ENCODE measurements around the gene PARP12.
"Not testable (repeated sequence)": the region's sequence is repeated elsewhere in the genome, so short reads cannot be mapped to it uniquely, and the experiment has no call there.

The PARP12 gene, protein sequence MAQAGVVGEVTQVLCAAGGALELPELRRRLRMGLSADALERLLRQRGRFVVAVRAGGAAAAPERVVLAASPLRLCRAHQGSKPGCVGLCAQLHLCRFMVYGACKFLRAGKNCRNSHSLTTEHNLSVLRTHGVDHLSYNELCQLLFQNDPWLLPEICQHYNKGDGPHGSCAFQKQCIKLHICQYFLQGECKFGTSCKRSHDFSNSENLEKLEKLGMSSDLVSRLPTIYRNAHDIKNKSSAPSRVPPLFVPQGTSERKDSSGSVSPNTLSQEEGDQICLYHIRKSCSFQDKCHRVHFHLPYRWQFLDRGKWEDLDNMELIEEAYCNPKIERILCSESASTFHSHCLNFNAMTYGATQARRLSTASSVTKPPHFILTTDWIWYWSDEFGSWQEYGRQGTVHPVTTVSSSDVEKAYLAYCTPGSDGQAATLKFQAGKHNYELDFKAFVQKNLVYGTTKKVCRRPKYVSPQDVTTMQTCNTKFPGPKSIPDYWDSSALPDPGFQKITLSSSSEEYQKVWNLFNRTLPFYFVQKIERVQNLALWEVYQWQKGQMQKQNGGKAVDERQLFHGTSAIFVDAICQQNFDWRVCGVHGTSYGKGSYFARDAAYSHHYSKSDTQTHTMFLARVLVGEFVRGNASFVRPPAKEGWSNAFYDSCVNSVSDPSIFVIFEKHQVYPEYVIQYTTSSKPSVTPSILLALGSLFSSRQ

DNA sequence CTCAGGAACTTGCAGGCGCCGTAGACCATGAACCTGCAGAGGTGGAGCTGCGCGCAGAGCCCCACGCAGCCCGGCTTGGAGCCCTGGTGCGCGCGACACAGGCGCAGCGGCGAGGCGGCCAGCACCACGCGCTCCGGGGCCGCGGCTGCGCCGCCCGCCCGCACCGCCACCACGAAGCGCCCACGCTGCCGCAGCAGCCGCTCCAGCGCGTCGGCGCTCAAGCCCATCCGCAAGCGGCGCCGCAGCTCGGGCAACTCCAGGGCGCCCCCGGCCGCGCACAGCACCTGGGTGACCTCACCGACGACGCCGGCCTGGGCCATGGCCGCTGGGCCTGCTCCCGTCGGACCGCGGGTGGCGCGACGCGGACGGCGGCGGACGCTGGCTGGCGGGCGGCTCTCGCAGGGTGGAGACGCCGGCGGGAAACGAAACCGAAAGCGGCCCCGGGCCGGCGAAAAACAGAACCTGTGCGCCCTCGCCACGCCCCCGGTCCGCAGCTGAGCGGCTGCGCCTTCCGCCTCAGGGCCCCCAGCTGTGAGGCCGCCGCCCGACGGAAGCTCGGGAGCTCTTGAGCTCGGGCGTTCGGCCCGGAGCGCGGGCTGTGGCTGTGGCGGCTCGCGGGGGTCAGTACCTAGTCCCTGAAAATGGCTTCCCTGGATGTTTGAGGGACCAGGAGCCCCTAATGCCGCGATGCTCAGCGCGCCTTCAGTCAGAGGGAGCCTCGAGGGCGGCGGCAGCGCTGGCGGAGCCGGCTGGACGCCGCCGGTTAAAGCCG, at the start of gene PARP12:
Gene PARP12 (minus strand): TSS at position 424 of the 772 bp plus-strand sequence. CDS start 104 bp downstream, at position 320.
- DNase-seq: peak; percentile 89 to 92 (median 89)

DNA sequence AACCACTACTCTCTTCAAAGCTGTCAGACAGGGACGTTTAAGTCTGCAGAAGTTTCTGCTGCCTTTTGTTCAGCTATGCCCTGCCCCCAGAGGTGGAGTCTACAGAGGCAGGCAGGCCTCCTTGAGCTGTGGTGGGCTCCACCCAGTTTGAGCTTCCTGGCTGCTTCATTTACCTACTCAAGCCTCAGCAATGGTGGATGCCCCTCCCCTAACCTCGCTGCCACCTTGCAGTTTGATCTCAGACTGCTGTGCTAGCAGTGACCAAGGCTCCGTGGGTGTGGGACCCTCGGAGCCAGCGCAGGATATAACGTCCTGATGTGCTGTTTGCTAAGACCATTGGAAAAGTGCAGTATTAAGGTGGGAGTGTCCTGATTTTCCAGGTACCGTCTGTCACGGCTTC, 46.0 kb upstream of the PARP12 start:
- not testable (repeated sequence) for DNase-seq

DNA sequence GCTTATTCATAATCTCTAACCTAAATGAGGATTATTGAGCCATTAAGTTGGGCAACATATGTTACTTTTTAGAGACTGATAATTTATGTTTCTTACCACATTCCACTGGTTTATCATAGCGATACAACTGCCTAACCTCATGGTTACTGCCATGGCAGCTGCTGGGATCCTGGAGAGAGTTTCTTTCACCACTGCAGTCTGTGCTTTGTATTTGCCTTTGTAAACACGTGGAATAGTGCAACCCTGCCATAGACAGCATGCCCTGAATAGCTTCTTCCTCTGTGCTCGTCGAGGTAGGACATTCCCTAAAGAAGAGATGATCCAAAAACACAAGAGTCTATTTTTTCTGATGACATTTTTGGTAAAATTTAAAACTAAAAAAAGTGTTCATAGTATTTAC, 33.7 kb upstream of the PARP12 start:
- DNase-seq: no peak

DNA sequence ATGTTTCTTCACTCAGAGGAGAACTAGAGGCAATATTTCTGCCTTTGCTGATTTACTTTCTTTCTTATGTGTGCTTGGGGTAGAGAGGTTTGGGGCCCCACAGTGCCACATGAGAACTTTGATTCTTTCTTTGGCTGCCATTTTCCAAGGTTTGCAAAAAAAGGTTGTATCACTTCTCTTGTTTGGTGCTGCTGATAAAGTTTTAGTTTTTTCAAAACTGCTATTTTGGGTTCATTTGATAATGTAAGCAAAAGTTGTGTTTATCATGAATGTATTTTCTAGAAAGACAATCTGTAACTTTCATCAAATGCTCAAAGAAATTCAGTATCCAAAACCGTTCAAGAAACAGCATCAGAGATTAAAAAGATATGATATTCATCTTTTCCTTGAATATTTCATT, 30.6 kb upstream of the PARP12 start:
- DNase-seq: no peak

DNA sequence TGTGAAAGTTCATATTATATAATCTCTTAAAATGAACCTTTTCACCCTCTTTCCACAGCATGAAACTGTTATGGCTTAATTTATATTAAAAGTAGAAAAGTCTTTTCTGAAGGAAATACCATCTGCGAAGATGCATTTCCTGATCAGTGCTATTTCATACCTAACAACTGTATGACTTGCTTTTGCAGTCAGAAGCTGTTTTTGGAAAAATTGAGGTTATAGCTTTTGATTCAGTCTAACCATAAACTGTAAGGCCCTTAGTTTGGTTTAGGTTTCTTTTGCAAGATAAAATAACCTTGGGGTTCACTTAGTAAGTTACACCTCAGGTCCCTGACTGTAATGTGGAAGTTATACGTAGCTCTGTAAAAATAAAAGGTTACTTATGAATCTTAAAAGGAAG, 22.7 kb upstream of the PARP12 start:
- DNase-seq: no peak

DNA sequence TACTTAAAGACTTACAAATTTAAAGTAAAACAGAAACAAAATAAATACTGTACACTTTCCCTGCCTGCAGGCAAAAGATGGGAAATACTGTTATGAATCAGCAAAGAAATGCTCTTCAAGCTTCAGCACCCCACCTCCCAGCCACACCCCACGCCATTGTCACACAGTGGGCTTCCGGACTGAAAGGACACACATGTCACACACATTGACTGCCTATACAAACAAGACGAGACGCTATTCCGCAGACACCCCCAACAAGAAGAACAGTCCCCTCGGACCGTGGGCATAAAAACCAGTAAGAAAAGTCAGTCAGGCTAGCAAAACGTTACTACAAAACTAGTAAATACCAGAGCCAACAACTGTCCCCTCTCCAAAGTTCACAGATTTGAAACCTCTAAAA, 22.2 kb upstream of the PARP12 start:
- no peak for DNase-seq

DNA sequence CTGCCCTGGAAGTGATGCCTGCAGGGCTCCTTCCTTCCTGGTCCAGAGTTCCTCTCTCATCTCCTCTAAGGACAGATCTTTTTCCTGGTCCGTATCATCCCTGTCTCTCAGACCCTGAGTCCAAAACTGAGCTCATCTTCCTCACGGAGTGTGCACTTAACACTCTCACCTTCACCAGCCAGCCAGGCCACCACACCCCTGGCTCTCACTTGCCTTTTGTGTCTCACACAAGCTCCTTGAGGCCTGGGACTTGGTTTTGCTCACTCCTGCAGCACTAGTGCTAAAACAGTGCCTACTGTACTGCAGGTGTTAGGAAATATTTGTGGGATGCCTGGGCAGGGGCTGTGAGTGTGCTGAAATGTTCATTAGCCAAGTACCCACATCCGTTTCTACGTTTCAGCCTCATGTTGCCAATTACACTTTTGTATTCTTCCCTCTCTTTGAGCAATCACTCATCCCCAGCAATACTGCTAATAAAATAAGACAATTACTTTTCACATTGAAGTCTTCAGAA, 21.4 kb upstream of the PARP12 start:
- DNase-seq: no peak

DNA sequence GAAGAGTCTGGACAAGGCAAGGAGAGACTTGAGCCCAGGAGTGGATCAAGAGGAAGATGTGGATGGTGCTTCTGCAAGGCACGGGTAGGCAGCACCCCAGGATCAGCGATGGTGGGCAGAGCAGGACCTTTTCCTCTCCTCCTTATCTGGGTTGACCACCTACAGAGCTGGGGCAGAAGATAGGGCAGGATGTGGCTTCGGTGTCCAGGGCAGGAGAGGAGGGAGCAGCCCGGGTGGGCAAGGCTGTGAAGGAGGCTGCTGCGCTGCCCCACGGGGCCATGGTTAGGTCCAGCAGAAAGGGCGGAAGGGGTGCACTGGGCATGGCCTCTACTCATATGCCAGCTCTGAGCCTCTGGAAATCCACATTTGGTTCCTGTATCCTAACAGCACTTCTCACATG, 20.0 kb upstream of the PARP12 start:
- no peak for DNase-seq

DNA sequence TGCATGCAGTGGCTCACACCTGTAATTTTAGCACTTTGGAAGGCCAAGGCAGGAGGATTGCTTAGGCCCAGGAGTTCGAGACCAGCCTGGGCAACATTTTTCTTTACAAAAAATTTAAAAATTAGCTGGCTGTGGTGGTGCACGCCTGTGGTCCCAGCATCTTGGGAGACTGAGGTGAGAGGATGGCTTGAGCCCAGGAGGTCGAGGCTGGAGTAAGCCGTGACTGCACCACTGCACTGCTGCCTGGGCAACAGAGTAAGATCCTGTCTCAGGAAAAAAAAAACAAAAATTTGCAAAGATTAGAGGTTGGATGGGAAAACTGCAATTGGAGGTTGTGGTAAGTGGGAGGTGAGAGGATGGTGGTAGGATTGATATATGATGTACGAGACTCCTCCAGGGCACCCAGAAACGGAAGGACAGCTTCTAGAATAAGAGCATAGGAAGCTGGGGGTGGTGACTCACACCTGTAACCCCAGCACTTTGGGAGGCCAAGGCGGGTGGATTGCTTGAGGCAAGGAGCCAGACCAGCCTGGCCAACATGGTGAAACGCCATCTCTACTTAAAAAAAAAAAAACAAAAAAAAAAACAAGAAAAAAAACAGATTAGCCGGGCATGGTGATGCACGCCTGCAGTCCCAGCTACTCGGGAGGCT, 19.1 kb upstream of the PARP12 start:
- DNase-seq: no peak

DNA sequence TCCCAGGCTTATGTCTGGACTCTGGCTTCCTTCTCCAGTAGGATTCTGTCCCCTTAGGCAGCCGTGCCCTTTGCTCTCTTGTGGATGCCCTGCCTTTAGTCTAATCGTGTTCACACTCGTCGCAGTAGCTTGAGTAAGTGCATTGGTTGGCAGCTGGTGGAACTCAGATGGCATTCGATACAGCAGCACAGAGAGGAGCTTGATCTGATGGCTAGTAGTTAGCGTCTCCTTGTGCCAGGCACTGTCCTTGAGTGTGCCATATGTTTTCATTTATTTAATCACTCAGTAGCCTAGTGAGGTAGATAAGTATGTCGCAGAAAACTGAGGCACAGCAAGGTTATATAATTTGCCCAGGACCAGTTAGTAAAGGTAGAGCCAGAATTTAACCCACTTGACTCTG, 18.2 kb upstream of the PARP12 start:
- no peak for DNase-seq

DNA sequence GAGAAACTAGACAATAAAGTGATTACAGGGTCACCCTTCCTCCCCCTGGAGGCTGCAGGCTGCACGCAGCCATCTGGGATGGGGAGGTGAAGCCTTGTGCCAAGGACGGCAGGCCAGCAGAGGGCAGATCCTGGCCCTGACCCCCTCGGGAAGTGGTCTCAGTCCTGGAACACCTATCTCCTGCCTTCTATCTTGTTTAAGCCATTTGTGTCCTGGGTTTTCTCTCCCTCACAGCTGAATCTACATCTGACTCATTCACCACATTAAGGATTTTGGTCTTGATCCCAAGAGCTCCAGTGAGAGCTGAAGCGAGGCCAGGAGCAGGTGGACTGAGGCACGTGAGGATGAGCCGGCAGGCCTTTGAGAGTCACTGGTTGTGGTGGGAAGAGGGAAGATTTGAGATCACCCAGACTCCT, 16.4 kb upstream of the PARP12 start:
- DNase-seq: peak in 1 of 3 experiments; percentile 16

DNA sequence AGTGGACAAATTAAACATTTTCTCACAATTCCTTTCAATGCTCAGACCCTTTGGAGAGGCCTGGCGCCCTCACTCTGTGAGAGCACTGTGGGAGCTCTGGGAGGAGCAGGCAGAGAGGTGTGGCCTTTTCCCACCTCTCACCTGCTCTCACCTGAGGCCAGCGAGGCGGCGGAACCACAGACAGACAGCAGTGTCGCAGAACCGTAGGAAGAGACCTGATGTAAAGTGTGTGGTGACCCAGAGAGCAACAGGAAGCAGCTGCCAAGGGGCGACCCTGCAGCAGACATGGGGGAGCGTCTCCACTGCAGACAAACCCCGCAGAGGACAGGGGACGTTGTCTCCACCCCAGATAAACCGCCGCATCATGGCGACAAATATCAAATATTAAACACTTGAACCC, 15.6 kb upstream of the PARP12 start:
- no peak for DNase-seq

DNA sequence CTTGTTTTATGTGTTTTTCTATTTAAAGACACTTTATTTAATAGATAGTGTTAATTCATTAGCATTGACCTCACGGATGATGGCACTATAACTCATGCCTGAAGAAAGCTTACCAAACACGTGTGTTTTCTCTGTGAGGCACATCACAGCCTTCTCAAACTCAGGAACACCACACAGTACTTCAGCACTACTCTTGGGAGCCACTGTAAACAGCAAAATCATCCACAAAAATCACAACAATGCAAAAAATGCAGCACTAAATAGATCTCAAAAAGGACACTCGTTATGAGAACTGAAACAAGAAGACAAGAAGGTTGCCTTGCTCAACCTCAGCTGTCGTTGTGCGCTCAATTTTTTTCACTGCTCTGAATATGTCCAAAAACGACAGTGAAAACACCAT, 12.0 kb upstream of the PARP12 start:
- no peak for DNase-seq

DNA sequence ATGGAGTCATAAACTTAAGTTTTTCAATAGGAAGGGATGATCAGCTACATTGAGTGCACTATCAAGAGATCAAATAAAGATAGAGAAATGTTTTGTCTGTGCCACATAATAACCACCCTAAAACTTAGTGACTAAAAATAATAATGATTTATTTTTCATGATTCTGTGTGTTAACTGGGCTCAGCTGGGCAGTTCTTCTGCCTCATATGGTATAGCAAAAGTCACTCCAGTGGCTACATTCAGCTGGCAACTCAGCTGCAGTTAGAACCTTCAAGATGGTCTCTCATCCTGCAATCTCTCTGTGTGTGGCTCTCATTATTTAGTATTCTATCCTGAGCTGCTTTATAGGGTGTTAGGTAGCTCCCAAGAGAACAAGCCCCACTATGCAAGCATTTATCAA, 7.8 kb upstream of the PARP12 start:
- DNase-seq: no peak

DNA sequence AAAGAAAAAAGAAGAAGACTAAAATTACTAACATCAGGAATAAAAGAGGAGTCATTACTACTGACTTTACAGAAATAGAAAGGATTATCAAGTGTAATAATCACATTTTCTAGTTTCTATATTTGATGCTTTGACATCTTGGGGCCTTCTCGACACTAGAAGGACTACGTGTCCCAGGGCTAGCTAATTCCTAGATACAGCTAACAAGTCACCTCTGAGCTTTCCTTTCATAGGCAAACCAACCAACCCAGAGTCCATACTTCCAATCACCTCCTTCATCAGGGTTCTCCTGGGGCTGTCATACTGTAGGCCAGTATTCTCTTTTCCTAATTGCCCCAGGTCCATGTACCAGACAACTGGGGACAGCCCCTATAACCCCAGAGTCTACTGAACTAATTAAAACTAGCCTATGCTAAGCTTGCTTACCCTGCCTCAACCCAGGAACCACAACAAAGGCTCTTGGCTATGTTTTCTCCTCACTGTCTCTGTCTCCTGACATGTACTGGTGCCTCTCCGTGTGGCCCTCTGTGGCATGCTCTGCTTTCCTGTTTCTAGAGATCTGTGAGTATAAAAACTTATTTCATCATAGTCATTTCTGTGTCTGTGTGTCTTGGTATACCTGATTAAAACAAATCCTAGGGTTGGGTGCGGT, 6.7 kb upstream of the PARP12 start:
- DNase-seq: no peak

DNA sequence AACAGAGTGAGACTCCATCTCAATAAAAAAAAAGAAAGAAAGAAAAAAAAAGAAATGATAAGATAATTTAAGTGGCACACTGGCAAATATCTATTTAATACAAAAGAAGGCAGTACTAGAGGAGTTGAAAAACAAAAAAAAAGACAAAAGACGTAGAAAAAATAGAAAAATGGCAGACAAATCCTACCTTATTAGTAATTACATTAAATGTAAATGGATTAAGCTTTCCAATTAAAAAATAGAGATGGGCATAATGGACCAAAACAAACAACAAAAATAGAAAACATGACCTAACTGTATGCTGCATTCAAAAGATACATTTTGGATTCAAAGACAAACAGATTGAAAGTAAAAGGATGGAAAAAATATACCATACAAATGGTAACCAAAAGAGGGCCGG, 5.3 kb upstream of the PARP12 start:
- DNase-seq: no peak

DNA sequence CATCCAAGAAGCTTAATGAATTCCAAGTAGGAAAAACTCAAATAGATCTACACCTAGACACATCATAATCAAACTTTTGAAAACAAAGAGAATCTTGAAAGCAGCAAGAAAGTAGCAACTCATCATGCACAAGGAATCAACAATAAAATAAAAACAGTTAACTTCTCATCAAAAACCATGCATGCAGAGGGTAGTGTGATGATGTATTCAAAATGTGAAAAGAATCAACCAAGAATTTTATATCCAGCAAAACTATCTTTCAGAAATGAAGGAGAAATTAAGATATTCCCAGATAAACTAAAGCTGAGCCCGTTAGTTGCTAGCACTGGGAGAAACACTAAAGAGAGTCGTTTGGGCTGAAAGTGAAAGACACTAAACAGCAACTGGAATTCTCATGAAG, 4.3 kb upstream of the PARP12 start:
- no peak for DNase-seq

DNA sequence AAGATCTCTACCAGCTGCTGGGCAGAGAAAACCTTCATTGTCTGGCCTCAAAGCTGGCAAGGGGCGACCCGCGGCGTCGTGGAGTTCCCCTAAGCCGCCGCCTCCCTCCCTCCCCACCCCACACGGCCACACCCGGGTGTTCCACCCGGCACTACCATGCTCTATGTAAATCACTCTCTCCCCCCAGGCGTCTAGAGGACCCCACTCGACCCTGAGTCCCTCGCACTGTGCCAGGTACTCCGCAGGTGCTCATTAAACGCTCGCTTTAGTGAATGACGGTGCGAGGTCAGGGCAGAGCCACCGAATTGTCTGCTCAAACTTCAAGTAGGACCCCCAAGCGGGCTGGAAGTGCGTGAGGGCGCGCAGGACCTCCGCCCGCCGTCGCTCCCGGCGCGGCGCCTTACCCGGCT, 628 bp downstream of the PARP12 start:
- DNase-seq: peak; percentile 30 to 84 (median 74)

DNA sequence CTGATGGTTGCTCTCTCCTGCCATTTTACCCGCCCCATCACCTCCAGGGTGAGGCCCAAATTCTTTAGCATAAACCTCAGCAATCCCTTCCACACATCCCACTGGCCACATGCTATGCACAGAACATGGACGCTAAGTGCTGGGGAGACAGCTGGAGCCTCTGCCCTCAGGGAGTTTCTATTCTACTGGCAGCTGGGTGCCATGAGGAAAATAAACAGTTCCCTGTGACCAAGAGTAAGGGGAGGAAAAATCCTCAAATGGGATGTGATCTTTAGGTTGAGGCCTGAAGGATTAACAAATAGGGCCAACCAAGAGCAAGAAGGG, 1.2 kb downstream of the PARP12 start:
- DNase-seq: peak in 1 of 3 experiments; percentile 52

DNA sequence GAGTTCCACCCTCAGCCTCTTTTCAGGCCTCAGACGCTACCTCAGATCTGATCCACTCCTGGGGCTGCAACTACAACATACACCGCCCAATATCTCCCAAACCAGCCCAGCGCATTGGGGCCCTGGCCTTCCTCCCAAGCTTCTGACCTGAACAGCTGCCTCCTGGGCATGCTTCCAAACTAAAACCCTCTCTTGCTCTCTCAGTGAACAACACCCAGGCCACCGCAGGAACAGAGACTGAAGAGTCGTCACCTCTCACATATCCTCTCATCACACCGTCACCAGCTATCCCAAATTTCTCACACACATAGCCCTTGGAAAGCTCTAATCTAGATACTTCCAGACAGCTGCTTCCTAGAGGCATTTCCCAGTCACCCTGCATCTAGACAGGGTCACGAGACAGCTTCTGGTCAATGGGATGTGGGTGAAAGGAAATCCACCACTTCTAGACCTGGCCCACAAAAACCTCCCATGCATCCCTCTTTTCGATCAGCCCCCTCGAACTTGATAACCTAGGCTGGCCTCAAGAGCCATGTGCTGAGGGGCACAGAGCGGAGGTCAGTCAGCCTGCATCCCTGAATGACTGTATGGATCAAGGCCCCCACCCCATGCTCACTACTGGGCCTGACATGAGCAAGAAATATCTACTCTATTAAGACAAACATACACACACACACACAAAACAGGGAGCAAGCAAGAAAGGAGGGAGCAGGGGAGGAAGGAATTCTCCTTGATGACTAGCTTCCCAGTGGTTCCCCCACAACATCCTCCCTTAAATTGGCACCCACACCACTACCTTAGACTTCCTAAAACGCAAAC, 1.8 kb downstream of the PARP12 start:
- DNase-seq: peak in 1 of 3 experiments; percentile 26

DNA sequence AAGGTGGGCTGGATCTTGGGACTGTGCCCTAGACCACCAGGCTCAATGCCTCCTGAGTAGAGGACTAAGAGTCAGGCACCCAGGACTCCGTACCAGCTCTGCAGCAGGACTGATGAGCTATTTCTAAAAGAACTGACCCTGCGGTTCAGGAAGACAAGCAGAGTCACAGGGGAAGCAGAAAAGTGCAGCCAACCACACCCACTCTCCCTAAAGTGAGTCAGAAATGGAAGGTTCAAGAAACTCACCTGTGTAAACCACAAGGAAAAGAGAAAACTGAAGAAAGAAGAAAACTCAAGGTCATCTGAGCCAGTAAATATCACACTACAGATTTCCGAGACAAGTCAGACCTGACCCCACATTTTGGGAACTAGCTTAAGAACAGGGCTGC, 2.5 kb downstream of the PARP12 start:
- no peak for DNase-seq
